ENCODE measurements around the gene SLC18A2.
"Not testable (repeated sequence)": the region's sequence is repeated elsewhere in the genome, so short reads cannot be mapped to it uniquely, and the experiment has no call there.

The SLC18A2 gene

DNA sequence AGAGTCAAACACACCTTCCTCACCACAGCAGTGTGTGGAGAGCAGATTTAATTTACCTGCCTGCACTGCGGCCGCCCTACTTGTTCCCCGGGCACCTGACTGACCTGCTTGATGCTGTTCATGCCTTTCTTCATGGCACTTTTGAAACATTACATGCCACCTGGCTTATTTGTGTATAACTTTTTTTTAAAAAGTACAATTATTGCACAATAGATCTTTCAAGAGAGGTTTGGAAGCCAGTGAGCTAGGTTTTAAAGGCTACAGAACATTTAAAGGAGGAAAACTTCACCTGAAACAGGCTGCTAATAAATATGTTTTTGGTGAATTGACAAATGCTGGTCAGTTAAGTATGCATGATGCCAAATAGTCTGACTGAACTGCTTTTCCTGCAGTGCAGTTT is 33.1 kb downstream of the SLC18A2 start:
- DNase-seq (ENCODE audit: insufficient read length, low spot score) (no peak), FAIRE-seq (no peak)
- TF ChIP-seq, protein P1, sequence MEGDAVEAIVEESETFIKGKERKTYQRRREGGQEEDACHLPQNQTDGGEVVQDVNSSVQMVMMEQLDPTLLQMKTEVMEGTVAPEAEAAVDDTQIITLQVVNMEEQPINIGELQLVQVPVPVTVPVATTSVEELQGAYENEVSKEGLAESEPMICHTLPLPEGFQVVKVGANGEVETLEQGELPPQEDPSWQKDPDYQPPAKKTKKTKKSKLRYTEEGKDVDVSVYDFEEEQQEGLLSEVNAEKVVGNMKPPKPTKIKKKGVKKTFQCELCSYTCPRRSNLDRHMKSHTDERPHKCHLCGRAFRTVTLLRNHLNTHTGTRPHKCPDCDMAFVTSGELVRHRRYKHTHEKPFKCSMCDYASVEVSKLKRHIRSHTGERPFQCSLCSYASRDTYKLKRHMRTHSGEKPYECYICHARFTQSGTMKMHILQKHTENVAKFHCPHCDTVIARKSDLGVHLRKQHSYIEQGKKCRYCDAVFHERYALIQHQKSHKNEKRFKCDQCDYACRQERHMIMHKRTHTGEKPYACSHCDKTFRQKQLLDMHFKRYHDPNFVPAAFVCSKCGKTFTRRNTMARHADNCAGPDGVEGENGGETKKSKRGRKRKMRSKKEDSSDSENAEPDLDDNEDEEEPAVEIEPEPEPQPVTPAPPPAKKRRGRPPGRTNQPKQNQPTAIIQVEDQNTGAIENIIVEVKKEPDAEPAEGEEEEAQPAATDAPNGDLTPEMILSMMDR (IDR thresholded peaks at IDR 0.05; ENCODE audit: insufficient read depth, missing control alignments): no peak

- DNase-seq (ENCODE audit: insufficient read length, low spot score) (no peak), FAIRE-seq (no peak)
- TF ChIP-seq, protein P1 (IDR thresholded peaks at IDR 0.05; ENCODE audit: insufficient read depth, missing control alignments): no peak
Measured at GRCh38 chr10:117274509-117274908, 33.6 kb downstream of the SLC18A2 start.

GRCh38 chr10:117275121-117275520 is 34.2 kb downstream of the SLC18A2 start:
- TF ChIP-seq, protein P1 (IDR thresholded peaks at IDR 0.05; ENCODE audit: insufficient read depth, missing control alignments): no peak

GRCh38 chr10:117277675-117278074 is 36.8 kb downstream of the SLC18A2 start:
- FAIRE-seq: no peak
- TF ChIP-seq, protein P1 (IDR thresholded peaks at IDR 0.05; ENCODE audit: insufficient read depth, missing control alignments): no peak
- no peak for DNase-seq (ENCODE audit: insufficient read length, low spot score)

More at GRCh38 chr10:117275121-117275520, 34.2 kb downstream of the SLC18A2 start:
- DNase-seq (ENCODE audit: insufficient read length, low spot score): no peak
- FAIRE-seq: no peak

DNA sequence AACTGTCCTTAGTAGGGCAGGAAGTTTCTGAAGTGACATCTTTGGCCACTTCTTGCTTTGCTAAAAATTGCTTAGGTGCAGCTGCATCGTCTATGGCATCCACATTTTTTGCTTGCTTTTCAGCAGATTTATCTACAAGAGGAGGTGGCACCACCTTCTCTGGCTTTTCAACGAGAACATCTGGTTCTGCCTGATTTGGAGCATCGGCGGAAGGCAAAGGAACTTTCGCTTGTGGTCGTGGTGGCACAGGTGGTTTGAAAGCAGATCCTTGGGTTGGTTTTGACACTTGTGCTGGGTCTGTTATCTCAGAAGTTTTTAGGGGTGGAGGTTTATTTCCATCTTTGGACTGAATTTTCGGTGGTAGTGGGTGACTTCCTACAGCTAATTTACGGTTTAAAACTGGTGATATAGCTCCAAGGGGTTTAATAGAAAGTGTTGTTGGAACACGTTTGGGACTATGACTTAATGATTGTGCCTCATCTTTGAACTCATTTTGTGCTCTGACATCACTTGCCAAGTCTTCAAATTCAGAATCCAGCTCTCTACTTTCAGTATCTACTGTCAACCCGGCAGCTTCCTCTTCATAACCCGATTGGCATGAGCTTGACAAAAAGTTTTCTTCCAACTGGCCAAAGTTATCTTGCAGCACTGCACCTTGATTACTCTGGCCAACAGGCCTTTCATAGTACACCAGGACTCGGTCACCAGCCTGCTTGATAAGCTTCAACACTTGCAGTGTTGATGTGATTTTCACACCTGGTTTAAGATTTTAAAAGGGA is 44.0 kb downstream of the SLC18A2 start:
- TF ChIP-seq, protein P1 (IDR thresholded peaks at IDR 0.05; ENCODE audit: insufficient read depth, missing control alignments): no peak
- FAIRE-seq (no peak), DNase-seq (ENCODE audit: insufficient read length, low spot score) (no peak)

- not testable (repeated sequence) for DNase-seq (ENCODE audit: insufficient read length, low spot score)
Measured at GRCh38 chr10:117290872-117291271, 50.0 kb downstream of the SLC18A2 start.

GRCh38 chr10:117294039-117294645 is 53.2 kb downstream of the SLC18A2 start:
- FAIRE-seq: no peak
- TF ChIP-seq, protein P1 (IDR thresholded peaks at IDR 0.05; ENCODE audit: insufficient read depth, missing control alignments): no peak
- no peak for DNase-seq (ENCODE audit: insufficient read length, low spot score)

More at GRCh38 chr10:117290872-117291271, 50.0 kb downstream of the SLC18A2 start:
- not testable (repeated sequence) for FAIRE-seq

All from D721Med (cell line).